CD14-positive monocyte (primary cell): ENCODE measurements around the gene DTNA. TPM values are rescaled to one million over a fixed set of nuclear protein-coding genes. Genes with fewer than 3 reads are reported as not detected.

Experiments
- DNase-seq, 3 donors: peaks; one replicate each; pipeline ENCODE4 v3.0.0-alpha.2; 2011 to 2022
- H2AFZ ChIP-seq: 2 replicates; pipeline ENCODE4 v1.6.0; 2012; ENCODE audit warnings: mild to moderate bottlenecking, low read depth, low read length, inconsistent platforms; ENCODE audit not compliant: insufficient read depth, poor library complexity, severe bottlenecking
- H3K27ac ChIP-seq, 2 donors: 1 replicate in 1 of 2; 2 replicates in 1 of 2; pipeline ENCODE4 v1.5.1; 2012 to 2013; ENCODE audit warnings: low read length in 2 of 2, control low read depth in 1 of 2, inconsistent platforms in 1 of 2, low read depth in 1 of 2, mild to moderate bottlenecking in 1 of 2
- H3K27me3 ChIP-seq, 2 donors: one replicate each; pipeline versions ENCODE4 v1.6.0 to v1.6.1; 2011 to 2013; ENCODE audit warnings: low read length in 2 of 2; ENCODE audit not compliant: control insufficient read depth in 2 of 2, insufficient read depth in 2 of 2
- H3K36me3 ChIP-seq, 2 donors: replicated peaks in 1 of 2; 1 replicate in 1 of 2; 2 replicates in 1 of 2; pipeline versions ENCODE4 v1.5.1 to v1.6.1; 2012 to 2013; ENCODE audit warnings: low read length in 2 of 2, control low read depth in 1 of 2, inconsistent platforms in 1 of 2, mild to moderate bottlenecking in 1 of 2; ENCODE audit not compliant: insufficient read depth in 2 of 2, control insufficient read depth in 1 of 2
- H3K4me1 ChIP-seq, 2 donors: 1 replicate in 1 of 2; 2 replicates in 1 of 2; pipeline versions ENCODE4 v1.5.1 to v1.6.1; 2012 to 2013; ENCODE audit warnings: low read length in 2 of 2, control low read depth in 1 of 2, inconsistent platforms in 1 of 2, mild to moderate bottlenecking in 1 of 2, moderate library complexity in 1 of 2; ENCODE audit not compliant: insufficient read depth in 2 of 2, control insufficient read depth in 1 of 2
- H3K4me2 ChIP-seq: replicated peaks from 2 replicates; pipeline ENCODE3; 2012; ENCODE audit warnings: low read length, moderate library complexity, mild to moderate bottlenecking; ENCODE audit not compliant: poor library complexity, severe bottlenecking; ENCODE audit errors: extremely low read depth
- H3K4me3 ChIP-seq, 3 experiments: fragments of 200-600 bp in 1 of 3; sonication (generic) in 1 of 3; replicated peaks in 1 of 3; 1 replicate in 2 of 3; 2 replicates in 1 of 3; pipeline ENCODE4 v1.5.1; 2011 to 2013; ENCODE audit warnings: low read length in 3 of 3, mild to moderate bottlenecking in 3 of 3, control low read depth in 2 of 3, low read depth in 2 of 3, inconsistent platforms in 1 of 3, moderate library complexity in 1 of 3
- H3K79me2 ChIP-seq: 2 replicates; pipeline ENCODE4 v1.6.0; 2012; ENCODE audit warnings: mild to moderate bottlenecking, control low read depth, inconsistent platforms, low read length, moderate library complexity; ENCODE audit not compliant: insufficient read depth
- H3K9ac ChIP-seq: 2 replicates; pipeline ENCODE4 v1.6.0; 2017; ENCODE audit warnings: low read length, mild to moderate bottlenecking; ENCODE audit not compliant: insufficient read depth, poor library complexity, severe bottlenecking
- H3K9me3 ChIP-seq, 2 donors: replicated peaks in 1 of 2; 1 replicate in 1 of 2; 2 replicates in 1 of 2; pipeline versions ENCODE4 v1.5.1 to v1.6.1; 2012 to 2013; ENCODE audit warnings: low read length in 2 of 2, control low read depth in 1 of 2; ENCODE audit not compliant: control insufficient read depth in 1 of 2, insufficient read depth in 1 of 2
- H4K20me1 ChIP-seq: 2 replicates; pipeline ENCODE4 v1.6.0; 2012; ENCODE audit warnings: mild to moderate bottlenecking, low read length, control low read depth, moderate library complexity; ENCODE audit not compliant: insufficient read depth
- H3K27ac Mint-ChIP-seq, 7 donors: one replicate each; pipeline ENCODE4 v1.8.0; 2020; ENCODE audit warnings: mild to moderate bottlenecking in 7 of 7, mixed read lengths in 7 of 7, moderate library complexity in 6 of 7, inconsistent platforms in 2 of 7
- H3K27me3 Mint-ChIP-seq, 3 donors: one replicate each; pipeline ENCODE4 v1.8.0; 2021 to 2022; ENCODE audit warnings: low read depth in 3 of 3, mild to moderate bottlenecking in 3 of 3, mixed read lengths in 3 of 3, moderate library complexity in 3 of 3, inconsistent platforms in 1 of 3
- H3K36me3 Mint-ChIP-seq, 2 donors: one replicate each; pipeline ENCODE4 v1.8.0; 2020; ENCODE audit warnings: mixed read lengths in 2 of 2, inconsistent platforms in 1 of 2, mild to moderate bottlenecking in 1 of 2
- H3K4me1 Mint-ChIP-seq: one replicate; pipeline ENCODE4 v1.8.0; 2020; ENCODE audit warnings: mild to moderate bottlenecking, mixed read lengths
- H3K4me3 Mint-ChIP-seq, 2 donors: one replicate each; pipeline ENCODE4 v1.8.0; 2020; ENCODE audit warnings: mild to moderate bottlenecking in 2 of 2, mixed read lengths in 2 of 2, moderate library complexity in 1 of 2
- H3K9me3 Mint-ChIP-seq, 7 donors: one replicate each; pipeline ENCODE4 v1.8.0; 2020 to 2022; ENCODE audit warnings: mixed read lengths in 7 of 7, mild to moderate bottlenecking in 6 of 7, moderate library complexity in 6 of 7, inconsistent platforms in 2 of 7
- CTCF ChIP-seq: fragments of 200-600 bp; IDR thresholded peaks from one replicate; pipeline ENCODE4 v1.8.0; 2022; ENCODE audit warnings: antibody characterized with exemption, mild to moderate bottlenecking
- WGBS: methylation state at CpG from one replicate; pipeline ENCODE4 v1.1.5; 2013; ENCODE audit warnings: missing lambda C conversion rate; ENCODE audit not compliant: insufficient coverage; 5-methylcytosine and 5-hydroxymethylcytosine counted together
- intact Hi-C, 2 donors: fragments of 100-400 bp; cut with micrococcal nuclease; formaldehyde crosslinking; loops; one replicate each; pipeline versions ENCODE4 v1.15.0 to v1.15.1; 2023
- polyA plus RNA-seq, 3 donors: library from polyadenylated mRNA; depleted of rRNA in 1 of 3; unstranded in 2 of 3; stranded (reverse) in 1 of 3; fragments of 300-500 nt in 2 of 3; fragments of >200 nt in 1 of 3; fragmentation: Illumina TruSeq in 2 of 3; gene quantifications; 1 replicate in 2 of 3; 2 replicates in 1 of 3; pipeline ENCODE4 v1.2.3, GENCODE V29; 2012 to 2021

DTNA gene
- polyA plus RNA-seq, 3 donors = 0.53 to 2.3 (median 0.76) TPM

GRCh38 chr18:34864836-34865497, 154.9 kb downstream of the DTNA start:
- Histone ChIP-seq H3K9me3 (no peaks in the 10 kb centered on the region), H3K36me3 (no peaks in the 10 kb centered on the region), H3K27me3 (no peaks in the 10 kb centered on the region), H3K9ac (no peak overlapping the region), H4K20me1 (no peaks in the 10 kb centered on the region), H2AFZ (no peak overlapping the region), H3K4me3 (no peak overlapping the region), H3K79me2 (no peaks in the 10 kb centered on the region), H3K4me1 (peaks cover 0 to 3% of the 10 kb centered on the region in 2 donors), H3K4me2 (no peak overlapping the region), H3K27ac (no peak overlapping the region)
- Mint-ChIP-seq H3K27me3 (peaks cover 0 to 1% (median 0%) of the 10 kb centered on the region in 3 donors), H3K4me3 (no peak overlapping the region), H3K9me3 (peaks cover 0 to 2% (median 0%) of the 10 kb centered on the region in 7 donors), H3K36me3 (no peaks in the 10 kb centered on the region), H3K27ac (peak overlapping the region in 3 of 7 donors; percentile 1 to 58 (median 33)), H3K4me1 (peaks cover 14% of the 10 kb centered on the region)
- 73% methylated on average over 3 of the region's 3 CpGs for WGBS
- DNase-seq = peak in 1 of 3 donors; percentile 10
- intact Hi-C loops = no loop called here
- no peak for TF ChIP-seq CTCF

- H3K4me1 Mint-ChIP-seq = peaks cover 8% of the 10 kb centered on the region
- no peaks in the 10 kb centered on the region for H3K27me3 ChIP-seq
- no peak overlapping the region for H3K27ac Mint-ChIP-seq
- WGBS = 90% methylated on average over 2 of the region's 2 CpGs
- no peak for TF ChIP-seq CTCF
- no peak overlapping the region for H3K4me2 ChIP-seq
- no peaks in the 10 kb centered on the region for H4K20me1 ChIP-seq
- no peak overlapping the region for H2AFZ ChIP-seq
- H3K4me3 Mint-ChIP-seq = no peak overlapping the region
- H3K79me2 ChIP-seq = no peaks in the 10 kb centered on the region
- H3K9ac ChIP-seq = no peak overlapping the region
- H3K9me3 Mint-ChIP-seq = peaks cover 0 to 2% (median 0%) of the 10 kb centered on the region in 7 donors
- intact Hi-C loops = no loop called here
- no peaks in the 10 kb centered on the region for H3K36me3 ChIP-seq
- H3K27ac ChIP-seq = no peak overlapping the region
- peaks cover 0 to 3% of the 10 kb centered on the region in 2 donors for H3K4me1 ChIP-seq
- peaks cover 0 to 1% (median 0%) of the 10 kb centered on the region in 3 donors for H3K27me3 Mint-ChIP-seq
- H3K4me3 ChIP-seq = no peak overlapping the region
- H3K9me3 ChIP-seq = no peaks in the 10 kb centered on the region
- DNase-seq = no peak
- no peaks in the 10 kb centered on the region for H3K36me3 Mint-ChIP-seq
These were observed 156.2 kb downstream of the DTNA start for GRCh38 chr18:34866310-34866709.
